DMS153 treated with DMSO at 0.1 percent for 48 hours (cell line): ENCODE data around the gene HP1BP3.

ENCODE experiments used
- DNase-seq: peaks from one replicate; lab custom pipeline; 2025; ENCODE audit not compliant: unreplicated experiment; lab: John Stamatoyannopoulos, UW

The HP1BP3 gene

GRCh38 chr1:20770314-20771087, 16.6 kb downstream of the HP1BP3 start:
- DNase-seq: no peak

GRCh38 chr1:20767271-20767670, 19.8 kb downstream of the HP1BP3 start:
- no peak for DNase-seq

GRCh38 chr1:20763417-20763816, 23.7 kb downstream of the HP1BP3 start:
- no peak for DNase-seq

GRCh38 chr1:20760322-20760721, 26.8 kb downstream of the HP1BP3 start:
- no peak for DNase-seq

GRCh38 chr1:20753589-20753988, 33.5 kb downstream of the HP1BP3 start:
- no peak for DNase-seq

- DNase-seq: no peak
Observed at GRCh38 chr1:20751462-20751990, 35.6 kb downstream of the HP1BP3 start.

GRCh38 chr1:20742671-20743070, 44.4 kb downstream of the HP1BP3 start:
- no peak for DNase-seq

- DNase-seq: no peak
Observed at GRCh38 chr1:20740781-20741180, 46.3 kb downstream of the HP1BP3 start.

- DNase-seq: no peak
Observed at GRCh38 chr1:20739225-20739624, 47.9 kb downstream of the HP1BP3 start.

- DNase-seq: no peak
Observed at GRCh38 chr1:20735581-20736111, 51.5 kb downstream of the HP1BP3 start.

- DNase-seq: no peak
Observed at GRCh38 chr1:20733360-20733975, 53.6 kb downstream of the HP1BP3 start.

- DNase-seq: peak; percentile 72
Observed at GRCh38 chr1:20732588-20733359, 54.3 kb downstream of the HP1BP3 start, which contains the start of gene SH2D5. SH2D5 (minus strand) TSS chr1:20732703; CDS start chr1:20728044, 4,659 bp downstream.

- no peak for DNase-seq
Observed at GRCh38 chr1:20732071-20732587, 55.0 kb downstream of the HP1BP3 start.

- no peak for DNase-seq
Observed at GRCh38 chr1:20731057-20731991, 55.8 kb downstream of the HP1BP3 start.

GRCh38 chr1:20730690-20731056, 56.4 kb downstream of the HP1BP3 start:
- DNase-seq: no peak

- no peak for DNase-seq
Observed at GRCh38 chr1:20729990-20730689, 57.0 kb downstream of the HP1BP3 start.

- no peak for DNase-seq
Observed at GRCh38 chr1:20729155-20729931, 57.8 kb downstream of the HP1BP3 start.

- DNase-seq: no peak
Observed at GRCh38 chr1:20728371-20729154, 58.5 kb downstream of the HP1BP3 start.
